ENCODE data around the gene MAPK8. TPM values are rescaled to one million over a fixed set of nuclear protein-coding genes. Genes with fewer than 3 reads are reported as not detected.

The MAPK8 gene
- total and polyA plus RNA-seq, 12 donors: 7.6 to 103 (median 31.9) TPM

DNA sequence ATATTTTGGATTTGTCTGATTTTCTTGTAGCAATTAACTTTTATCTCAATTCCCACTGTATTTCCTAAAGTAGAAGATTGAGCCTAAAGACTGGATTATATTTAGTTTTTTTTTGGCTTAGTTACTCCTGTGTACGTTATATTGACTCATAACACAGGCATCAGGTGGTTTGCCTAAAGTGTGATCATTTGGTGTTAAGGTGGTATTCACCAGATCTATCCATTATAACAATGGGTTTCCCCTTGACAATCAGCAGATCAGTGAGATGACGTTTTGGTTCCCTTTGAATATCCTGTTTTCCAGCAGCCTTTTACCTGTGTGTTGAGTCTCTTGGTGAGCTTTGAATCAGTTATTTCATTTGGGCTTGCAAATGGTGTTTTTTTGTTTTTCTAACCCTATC is 18.1 kb downstream of the MAPK8 start:
- intact Hi-C loops (cut with DNase I): no loop called here
- DNase-seq: no peak
- 73 to 88% (median 83%) methylated on average over 2 of the region's 2 CpGs for WGBS, 4 donors
- peaks cover 1 to 7% of the 10 kb centered on the region in 2 donors for H3K4me1 ChIP-seq (replicated peaks in 1 of 2)
- no peaks in the 10 kb centered on the region for H3K9me3 ChIP-seq (replicated peaks in 1 of 3)
- no peak overlapping the region for H3K27ac ChIP-seq
- no peaks in the 10 kb centered on the region for H3K27me3 ChIP-seq
- H3K36me3 ChIP-seq (replicated peaks in 1 of 2): no peaks in the 10 kb centered on the region
- no peak overlapping the region for H3K4me3 ChIP-seq
- TF ChIP-seq POLR2A (IDR thresholded peaks at IDR 0.05): no peak
- TF ChIP-seq, protein P1, sequence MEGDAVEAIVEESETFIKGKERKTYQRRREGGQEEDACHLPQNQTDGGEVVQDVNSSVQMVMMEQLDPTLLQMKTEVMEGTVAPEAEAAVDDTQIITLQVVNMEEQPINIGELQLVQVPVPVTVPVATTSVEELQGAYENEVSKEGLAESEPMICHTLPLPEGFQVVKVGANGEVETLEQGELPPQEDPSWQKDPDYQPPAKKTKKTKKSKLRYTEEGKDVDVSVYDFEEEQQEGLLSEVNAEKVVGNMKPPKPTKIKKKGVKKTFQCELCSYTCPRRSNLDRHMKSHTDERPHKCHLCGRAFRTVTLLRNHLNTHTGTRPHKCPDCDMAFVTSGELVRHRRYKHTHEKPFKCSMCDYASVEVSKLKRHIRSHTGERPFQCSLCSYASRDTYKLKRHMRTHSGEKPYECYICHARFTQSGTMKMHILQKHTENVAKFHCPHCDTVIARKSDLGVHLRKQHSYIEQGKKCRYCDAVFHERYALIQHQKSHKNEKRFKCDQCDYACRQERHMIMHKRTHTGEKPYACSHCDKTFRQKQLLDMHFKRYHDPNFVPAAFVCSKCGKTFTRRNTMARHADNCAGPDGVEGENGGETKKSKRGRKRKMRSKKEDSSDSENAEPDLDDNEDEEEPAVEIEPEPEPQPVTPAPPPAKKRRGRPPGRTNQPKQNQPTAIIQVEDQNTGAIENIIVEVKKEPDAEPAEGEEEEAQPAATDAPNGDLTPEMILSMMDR (IDR thresholded peaks at IDR 0.05): no peak

DNA sequence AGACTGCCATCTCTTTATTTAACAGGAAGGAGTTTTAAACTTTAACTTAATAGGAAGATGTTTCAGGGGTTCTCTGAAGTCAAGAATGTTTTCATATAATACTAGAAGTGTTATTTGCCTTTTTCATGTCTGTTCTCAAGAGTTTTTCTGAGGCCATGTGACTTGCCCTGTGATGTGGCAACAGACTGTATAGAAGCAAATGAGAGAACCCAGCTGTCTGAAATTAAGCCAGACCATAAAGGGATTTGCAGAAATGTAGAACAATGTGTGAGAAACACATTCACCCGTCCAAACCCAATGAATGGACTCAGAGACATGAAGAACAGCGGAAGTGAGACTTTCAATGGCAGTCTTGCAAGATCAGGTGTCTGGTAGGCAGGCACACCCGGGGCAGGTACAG is 23.8 kb downstream of the MAPK8 start:
- H3K27ac ChIP-seq: no peak overlapping the region
- no peak for DNase-seq
- 92 to 97% (median 94%) methylated on average over 3 of the region's 3 CpGs for WGBS, 4 donors
- H3K36me3 ChIP-seq (replicated peaks in 1 of 2): no peaks in the 10 kb centered on the region
- peaks cover 3 to 8% of the 10 kb centered on the region in 2 donors for H3K4me1 ChIP-seq (replicated peaks in 1 of 2)
- no peaks in the 10 kb centered on the region for H3K27me3 ChIP-seq
- no peak overlapping the region for H3K4me3 ChIP-seq
- intact Hi-C loops (cut with DNase I): no loop called here
- TF ChIP-seq, protein P1 (IDR thresholded peaks at IDR 0.05): no peak
- TF ChIP-seq POLR2A (IDR thresholded peaks at IDR 0.05): no peak
- no peaks in the 10 kb centered on the region for H3K9me3 ChIP-seq (replicated peaks in 1 of 3)

- peaks cover 3 to 8% of the 10 kb centered on the region in 2 donors for H3K4me1 ChIP-seq (replicated peaks in 1 of 2)
- H3K4me3 ChIP-seq: no peak overlapping the region
- intact Hi-C loops (cut with DNase I): no loop called here
- H3K9me3 ChIP-seq (replicated peaks in 1 of 3): no peaks in the 10 kb centered on the region
- no peak overlapping the region for H3K27ac ChIP-seq
- no peaks in the 10 kb centered on the region for H3K27me3 ChIP-seq
- DNase-seq: no peak
- H3K36me3 ChIP-seq (replicated peaks in 1 of 2): no peaks in the 10 kb centered on the region
- WGBS, 4 donors: 80 to 100% (median 91%) methylated on average over 1 of the region's 1 CpG
- no peak for TF ChIP-seq POLR2A (IDR thresholded peaks at IDR 0.05)
- TF ChIP-seq, protein P1 (IDR thresholded peaks at IDR 0.05): no peak
These were observed 25.0 kb downstream of the MAPK8 start for GRCh38 chr10:48331436-48331835.

- H3K4me3 ChIP-seq: no peak overlapping the region
- no peaks in the 10 kb centered on the region for H3K27me3 ChIP-seq
- intact Hi-C loops (cut with DNase I): no loop called here
- TF ChIP-seq POLR2A (IDR thresholded peaks at IDR 0.05): no peak
- TF ChIP-seq, protein P1 (IDR thresholded peaks at IDR 0.05): no peak
- H3K9me3 ChIP-seq (replicated peaks in 1 of 3): no peaks in the 10 kb centered on the region
- 94 to 100% (median 96%) methylated on average over 5 of the region's 5 CpGs for WGBS, 4 donors
- H3K4me1 ChIP-seq (replicated peaks in 1 of 2): peaks cover 3 to 8% of the 10 kb centered on the region in 2 donors
- H3K27ac ChIP-seq: no peak overlapping the region
- no peak for DNase-seq
- no peaks in the 10 kb centered on the region for H3K36me3 ChIP-seq (replicated peaks in 1 of 2)
These were observed 25.8 kb downstream of the MAPK8 start for GRCh38 chr10:48332166-48332870.
